GM21528 (cell line): ENCODE results near the gene LNP1.
"Not testable (repeated sequence)": the region's sequence is repeated elsewhere in the genome, so short reads cannot be mapped to it uniquely, and the experiment has no call there.

Experiments
- ATAC-seq: cut with Tn5 transposase; IDR thresholded peaks from one replicate; pipeline ENCODE4 v1.9.1; 2021; ENCODE audit warnings: mild to moderate bottlenecking, moderate library complexity; ENCODE audit not compliant: unreplicated experiment, low FRiP score

LNP1 gene

DNA sequence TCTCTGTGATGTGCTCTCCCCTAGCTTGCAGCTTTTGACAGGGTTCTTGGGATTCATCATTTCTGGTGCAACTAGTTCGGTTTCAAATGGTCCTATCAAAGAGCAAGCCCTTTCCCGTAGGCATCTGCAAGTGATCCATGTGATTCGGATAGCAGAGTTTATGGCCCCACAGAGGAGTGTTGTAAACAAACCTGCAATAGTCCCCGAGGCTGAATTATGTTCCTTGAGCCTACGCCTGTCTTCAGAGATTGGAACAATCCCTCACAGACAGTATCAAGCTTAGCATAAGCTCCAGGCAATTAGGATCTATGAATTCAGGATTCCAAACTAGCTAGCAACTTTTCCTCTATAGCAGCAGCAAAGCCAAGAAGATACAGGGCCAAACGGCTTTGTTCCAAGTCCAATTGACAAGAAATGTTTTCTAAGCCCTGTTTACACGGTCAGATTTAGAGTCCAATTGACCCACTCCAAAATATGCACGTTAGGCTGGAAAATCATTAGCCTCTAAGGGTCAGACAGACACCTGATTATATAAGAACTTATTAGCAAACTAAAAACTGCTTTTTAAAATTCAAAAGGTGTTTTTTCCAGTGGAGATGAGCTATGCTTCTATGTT is 24.8 kb downstream of the LNP1 start:
- no peak for ATAC-seq

DNA sequence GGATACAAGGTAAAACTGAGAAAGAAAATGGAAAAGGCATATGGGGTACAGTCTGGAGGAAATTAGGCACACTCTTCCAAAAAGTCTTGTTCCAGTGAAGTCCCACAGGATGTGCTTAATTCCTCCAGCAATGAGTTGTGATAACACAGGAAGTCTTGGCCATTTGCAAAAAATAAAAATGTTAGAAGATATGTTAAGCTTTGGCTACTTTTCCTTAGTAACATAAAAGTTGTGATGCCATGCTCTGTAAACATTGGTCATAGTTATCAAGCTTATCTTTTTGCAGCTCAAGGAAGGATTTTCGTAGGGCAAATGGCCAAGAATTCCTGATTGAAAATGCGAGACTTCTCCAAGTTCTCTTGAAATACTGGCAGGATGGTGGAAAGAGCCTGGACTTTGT is 26.4 kb downstream of the LNP1 start:
- no peak for ATAC-seq

DNA sequence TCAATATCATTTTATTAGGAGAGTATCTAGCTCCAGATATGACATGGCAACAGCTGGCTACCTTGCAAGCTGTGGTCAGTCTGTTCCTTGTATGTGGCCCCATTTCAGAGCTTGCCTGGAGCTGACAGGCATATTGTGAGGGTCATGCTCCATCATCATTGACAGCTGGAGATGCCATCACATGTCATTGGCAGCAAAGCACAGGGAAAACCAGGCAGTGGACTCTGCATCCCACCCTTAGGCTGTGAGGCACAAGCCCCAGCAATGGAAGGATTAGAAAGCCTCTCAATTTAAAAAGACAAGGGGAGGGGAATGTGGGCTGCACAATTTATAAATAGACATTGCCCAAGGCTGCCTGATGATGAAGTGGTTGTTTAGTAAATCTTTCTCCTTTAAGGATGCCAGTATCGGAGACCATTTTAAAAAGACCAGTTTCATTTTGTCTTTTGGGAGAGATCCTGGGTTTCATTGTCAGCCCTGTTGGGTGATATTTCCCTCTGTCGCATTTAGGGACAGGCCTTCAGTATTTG is 27.9 kb downstream of the LNP1 start:
- ATAC-seq: no peak

DNA sequence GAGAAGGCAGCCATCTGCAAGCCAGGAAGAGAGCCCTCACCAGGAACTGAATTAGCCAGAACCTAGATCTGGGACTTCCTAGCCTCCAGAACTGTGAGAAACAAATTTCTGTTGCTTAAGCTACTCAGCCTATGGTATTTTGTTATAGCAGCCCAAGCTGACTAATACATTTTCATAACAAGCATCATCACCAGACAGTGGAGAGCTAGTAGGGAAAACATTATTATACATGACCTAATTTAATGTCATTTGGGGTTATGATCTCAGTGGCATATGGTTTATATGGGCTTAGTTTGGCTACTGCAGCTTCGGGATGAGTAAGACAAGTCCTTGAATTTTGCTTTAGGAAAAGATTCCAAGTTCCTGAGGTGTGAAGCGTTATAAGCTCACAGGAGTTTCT is 35.6 kb downstream of the LNP1 start:
- no peak for ATAC-seq

DNA sequence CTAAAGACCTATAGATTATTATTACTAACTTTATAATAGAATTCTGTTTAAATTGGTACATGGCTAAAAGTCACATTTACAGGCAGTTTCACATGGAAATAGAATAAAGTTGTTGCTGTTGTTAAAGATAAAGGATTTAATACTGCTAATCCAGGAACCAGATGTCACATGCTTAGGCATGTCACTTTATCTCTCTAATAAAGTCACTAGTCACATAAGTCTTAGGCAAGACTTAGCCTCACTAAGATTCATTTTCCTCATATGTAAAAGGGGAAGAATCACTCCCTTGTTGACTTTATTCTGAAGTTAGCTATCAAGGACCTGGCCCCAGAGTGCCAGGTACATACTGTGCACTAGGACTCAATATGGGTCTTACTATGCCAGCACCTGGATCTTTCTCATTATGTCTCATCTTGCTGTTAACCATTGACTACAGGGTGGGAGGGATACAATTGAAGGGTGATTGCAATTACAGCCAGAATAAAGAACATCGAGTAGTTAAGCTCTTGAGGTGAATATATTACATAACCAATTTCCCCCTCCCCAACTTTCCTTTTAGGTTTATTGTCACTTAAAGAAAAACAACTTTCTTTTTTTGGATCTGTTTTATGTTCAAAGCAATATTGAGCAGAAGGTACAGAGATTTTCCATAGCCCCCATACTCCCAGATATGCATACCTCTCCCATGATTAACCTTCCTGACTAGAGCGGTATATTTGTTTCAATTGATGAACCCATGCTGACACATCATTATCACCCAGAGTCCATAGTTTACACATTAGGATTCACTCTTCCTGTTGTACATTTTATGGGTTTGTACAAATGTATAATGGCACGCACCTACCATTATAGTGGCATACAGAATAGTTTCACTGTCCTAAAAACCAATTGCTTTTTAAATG is 36.6 kb downstream of the LNP1 start:
- no peak for ATAC-seq

DNA sequence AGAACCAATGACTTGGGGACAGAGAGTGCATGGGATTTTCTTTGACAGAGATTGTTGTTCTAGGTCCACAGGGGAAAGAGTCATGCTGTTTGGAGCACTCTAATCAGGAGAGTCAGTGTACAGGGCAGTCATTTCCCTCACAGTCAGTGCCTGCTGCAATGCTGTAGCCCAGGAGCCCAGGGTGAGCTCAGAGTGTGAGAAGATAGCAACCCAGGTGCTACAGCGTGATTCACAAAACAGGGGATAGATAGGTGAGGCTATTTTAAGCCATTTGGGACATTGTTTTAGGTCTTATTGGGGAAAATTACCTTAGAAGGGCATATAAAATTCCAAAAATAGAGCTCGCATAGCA is 37.3 kb downstream of the LNP1 start:
- no peak for ATAC-seq

DNA sequence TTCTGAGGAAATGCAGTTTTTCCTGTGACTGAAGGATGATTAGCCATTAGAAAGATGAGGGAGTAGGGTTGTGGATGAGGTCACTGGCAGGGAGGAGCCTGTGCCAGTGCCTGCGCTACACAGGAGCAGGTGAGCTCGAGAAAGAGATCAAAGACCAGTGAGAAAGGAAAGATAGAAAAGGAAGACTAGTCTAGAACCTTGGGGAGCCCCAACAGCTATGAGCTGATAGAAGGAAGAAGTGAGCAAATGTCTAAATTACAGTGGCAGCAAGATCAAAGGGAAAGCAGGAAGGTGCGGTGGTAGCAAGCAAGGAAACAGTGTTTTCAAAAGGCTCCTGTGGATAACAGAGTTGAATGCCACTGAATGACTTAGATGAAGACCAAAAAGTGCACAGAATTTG is 39.6 kb downstream of the LNP1 start:
- ATAC-seq: no peak

DNA sequence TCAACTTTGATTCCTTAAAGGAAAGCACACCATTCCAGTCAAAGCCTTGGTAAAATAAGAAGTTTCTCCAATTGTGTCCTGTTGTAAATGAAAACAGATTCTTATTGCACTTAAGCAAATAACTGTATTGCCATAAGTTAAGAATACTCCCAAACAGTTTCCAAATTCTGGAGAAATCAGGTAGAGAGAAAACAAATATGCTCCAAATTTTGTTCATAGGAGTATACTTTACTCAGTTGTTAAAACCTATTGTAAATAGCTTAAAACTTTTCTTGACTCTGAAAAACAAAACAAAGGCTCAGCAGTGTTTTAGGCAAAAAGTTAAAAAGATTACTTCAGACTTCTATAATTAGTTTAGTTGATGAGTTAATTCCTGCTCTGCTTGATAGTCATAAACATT is 42.4 kb downstream of the LNP1 start:
- no peak for ATAC-seq

DNA sequence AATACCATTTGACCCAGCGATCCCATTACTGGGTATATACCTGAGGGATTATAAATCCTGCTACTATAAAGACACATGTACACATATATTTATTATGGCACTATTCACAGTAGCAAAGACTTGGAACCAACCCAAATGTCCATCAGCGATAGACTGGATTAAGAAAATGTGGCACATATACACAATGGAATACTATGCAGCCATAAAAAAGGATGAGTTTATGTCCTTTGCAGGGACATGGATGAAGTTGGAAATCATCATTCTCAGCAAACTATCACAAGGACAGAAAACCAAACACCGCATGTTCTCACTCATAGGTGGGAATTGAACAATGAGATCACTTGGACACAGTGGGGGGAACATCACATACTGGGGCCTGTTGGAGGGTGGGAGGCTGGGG is 45.7 kb downstream of the LNP1 start:
- not testable (repeated sequence) for ATAC-seq

DNA sequence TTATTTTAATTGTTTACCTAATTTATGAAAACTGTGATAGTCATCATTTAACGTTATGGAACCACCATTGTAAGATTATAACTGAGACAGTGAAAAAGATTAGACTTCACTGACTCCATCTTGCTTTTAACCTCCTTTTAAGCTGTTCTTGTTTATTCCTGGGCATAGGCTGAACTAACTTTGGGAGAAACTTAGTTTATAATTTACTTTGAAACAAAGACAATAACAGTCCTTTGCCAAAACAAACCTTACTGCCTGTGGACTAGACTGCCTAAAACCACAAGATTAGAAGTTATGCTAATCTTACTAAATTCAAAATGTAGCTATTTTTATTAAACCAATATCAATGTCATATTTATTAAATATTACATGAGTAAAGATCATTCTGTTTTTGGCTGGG is 46.7 kb downstream of the LNP1 start:
- ATAC-seq: no peak

DNA sequence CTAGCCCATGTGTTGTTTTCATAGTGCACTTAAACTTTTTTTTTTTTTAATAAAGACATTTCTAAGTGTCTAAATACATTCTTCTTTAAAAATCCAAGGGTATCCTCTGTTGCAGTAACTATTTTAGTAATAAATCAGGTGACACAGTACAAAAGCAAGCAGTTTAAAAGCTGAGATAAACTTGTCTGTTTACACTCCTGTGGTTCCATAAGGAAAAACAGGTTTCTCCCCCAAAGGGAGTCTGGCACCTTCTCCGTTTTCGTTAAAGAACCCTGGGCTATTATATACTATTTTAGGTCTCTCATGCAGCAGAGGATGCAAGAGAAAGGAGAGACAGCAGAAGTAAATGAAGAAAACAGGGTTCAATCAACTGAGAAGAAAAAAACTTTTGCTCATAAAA is 47.9 kb downstream of the LNP1 start:
- no peak for ATAC-seq

DNA sequence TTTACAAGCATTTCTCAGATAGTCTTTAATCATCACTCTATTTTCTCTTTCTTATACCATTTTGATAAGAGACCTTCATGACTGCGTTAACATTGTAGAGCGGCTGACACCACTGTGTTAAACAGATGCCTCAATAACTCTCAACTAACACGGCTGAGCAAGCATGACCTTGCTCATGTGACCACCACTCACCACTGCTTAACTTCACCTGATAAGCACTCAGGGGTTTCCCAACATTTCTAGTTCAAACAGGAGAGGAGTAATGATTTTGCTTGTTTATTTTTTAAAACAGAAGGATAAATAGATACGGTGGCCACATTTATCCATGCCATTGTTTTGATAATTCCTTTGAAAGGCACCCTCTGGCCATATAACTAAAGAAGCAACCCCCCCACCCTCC is 53.3 kb downstream of the LNP1 start:
- ATAC-seq: no peak

DNA sequence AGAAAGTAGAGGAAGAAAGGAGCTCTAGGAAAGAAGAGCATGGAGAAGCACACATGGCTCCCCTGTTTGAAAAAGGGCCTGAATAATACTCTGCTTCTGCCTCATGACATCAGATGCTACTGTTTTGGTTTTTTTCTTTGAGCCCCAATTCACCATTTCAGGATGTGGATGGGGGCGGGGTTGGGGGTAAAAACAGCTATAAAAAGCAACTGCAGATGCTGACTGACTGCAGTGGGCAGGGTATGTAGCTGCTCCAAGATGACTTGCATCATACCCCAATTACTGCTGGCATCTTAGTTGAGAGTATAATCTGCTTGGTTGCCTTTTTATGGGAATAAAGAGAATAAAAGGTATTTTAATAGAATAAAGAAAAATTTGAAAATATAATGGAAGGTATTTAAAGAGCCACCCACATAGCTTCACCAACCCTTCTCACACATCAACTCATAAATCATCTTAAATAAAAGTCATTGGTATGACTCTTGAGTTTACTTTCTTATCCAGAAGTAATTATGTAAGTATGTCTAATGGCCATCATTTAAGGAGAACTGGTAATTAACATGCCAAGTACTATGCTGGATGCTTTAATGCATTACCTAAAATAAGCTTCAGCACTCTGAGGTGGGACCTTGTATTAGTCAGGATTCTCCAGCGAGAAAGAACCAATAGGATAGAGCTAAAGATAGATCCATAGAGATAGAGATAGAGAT is 54.7 kb downstream of the LNP1 start:
- ATAC-seq: no peak

DNA sequence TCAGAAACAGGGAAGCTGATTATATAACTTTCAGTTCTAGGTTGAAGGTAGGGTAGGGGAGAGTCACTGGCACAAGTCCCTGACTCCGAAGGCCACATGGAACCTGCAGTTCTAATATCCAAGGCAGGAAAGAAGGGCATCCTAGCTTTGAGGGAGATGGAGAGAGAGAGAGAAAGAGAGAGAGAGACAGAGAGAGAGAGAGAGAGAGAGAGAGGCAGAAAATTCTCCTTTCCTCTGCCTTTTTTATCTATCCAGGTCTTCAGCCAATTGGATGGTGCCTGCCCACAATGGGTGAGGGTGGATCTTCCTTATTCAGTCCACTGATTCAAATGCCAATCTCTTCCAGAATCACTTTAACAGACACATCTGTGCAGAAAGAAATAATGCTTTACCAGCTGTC is 55.4 kb downstream of the LNP1 start:
- no peak for ATAC-seq

DNA sequence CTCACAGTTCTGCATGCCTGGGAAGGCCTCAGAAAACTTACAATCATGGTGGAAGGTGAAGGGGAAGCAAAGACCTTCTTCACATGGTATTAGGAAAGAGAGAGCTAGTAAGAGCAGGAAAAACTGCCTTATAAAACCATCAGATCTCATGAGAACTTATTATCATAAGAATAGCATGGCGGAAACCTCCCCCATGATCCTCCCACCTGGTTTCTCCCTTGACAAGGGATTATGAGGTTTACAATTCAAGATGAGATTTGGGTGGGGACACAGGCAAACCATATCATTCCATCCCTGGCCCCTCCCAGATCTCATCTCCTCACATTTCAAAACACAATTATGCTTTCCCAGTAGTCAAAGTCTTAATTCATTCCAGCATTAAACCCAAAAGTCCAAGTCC is 56.5 kb downstream of the LNP1 start:
- no peak for ATAC-seq

DNA sequence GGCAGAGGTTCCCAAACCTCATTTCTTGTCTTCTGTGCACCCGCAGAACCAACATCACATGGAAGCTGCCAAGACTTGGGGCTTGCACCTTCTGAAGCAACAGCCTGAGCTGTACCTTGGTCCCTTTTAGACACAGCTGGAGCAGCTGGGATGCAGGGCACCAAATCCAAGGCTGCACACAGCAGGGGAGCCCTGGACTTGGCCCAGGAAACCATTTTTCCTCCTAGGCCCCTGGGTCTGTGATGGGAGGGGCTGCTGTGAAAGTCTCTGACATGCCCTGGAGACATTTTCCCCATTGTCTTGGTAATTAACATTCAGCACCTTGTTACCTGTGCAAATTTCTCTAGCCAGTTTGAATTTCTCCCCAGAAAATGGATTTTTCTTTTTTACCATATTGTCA is 57.5 kb downstream of the LNP1 start:
- ATAC-seq: no peak

DNA sequence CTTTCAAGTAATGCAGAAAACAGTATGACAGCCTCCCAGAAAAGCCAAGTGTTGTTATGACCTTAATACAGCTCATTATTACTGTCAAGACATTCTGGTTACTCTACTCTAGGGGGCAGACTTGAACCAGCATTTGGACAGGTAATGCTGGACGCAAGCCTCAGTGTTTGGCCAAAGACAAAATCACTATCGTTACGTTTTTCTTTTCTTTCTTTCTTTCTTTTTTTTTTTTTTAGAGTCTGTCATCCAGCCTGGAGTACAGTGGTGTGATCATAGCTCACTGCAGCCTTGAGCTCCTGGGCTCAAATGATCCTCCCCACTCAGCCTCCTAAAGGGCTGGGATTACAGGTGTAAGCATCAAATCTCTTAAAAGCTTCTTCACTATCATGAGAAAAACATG is 61.7 kb downstream of the LNP1 start:
- peak; percentile 90 for ATAC-seq

DNA sequence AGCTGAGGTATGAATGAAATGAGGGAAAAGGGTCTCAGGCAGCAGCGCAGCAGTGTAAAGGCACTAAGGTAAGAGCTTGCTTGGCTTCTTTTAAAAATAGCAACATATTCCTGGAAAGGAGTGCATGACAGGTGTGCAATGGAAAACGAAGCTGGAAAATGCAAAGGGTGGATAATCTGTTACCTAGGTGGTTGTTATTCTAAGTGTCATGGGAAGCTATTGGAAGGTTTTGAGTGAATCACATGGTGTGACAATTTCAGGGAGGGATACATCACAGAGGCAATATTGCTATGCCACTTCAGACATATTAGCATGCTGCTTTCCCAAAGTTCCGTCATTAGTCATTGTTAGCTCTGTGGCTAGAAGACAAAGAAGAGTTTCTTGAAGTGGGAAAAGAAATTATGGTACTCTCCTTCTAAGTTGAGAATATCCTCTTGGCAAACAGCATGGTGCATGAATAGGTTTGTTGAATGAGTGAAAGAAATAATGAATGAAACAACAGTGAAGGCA is 62.4 kb downstream of the LNP1 start:
- no peak for ATAC-seq

DNA sequence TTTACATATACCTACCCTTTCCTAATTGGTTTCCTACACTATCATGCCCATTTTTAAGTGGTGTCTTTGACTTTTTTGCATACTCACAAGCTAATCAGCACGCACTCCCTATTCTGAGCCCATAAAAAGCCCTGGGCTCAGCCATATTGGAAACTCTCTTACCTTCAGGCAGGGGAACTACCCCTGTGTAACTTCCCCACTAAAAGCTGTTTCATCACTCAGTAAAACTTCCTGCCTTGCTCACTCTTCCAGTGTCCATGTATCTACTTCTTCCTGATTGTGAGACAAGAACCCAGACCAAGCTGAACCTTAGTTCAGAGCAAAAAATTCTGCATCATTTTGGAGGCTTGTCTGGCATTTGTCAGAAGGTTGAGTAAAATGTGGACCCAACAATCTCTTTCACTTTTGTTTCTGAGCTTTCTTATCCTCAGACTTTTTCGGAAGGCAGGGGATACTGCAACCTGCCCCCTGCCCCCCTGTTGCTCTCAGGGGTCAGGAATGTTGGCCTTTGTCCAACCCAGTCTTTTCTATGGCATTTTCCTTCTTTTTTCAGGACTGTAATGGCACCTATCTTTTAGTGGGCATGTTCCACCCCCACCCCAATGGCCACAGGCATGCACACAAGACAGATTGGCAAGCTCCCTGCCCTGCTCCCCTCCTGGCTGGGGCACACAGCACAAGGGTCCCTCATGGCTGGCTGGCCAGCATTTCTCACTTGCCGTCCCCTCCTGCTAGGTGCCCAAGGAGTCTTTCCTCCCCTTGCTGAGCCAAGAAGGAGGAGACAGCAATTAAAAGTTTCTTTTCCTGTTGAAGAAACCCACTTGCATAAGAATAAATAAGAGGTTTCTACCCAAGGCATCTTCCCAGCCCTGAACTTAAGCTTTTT is 64.8 kb downstream of the LNP1 start:
- ATAC-seq: no peak

DNA sequence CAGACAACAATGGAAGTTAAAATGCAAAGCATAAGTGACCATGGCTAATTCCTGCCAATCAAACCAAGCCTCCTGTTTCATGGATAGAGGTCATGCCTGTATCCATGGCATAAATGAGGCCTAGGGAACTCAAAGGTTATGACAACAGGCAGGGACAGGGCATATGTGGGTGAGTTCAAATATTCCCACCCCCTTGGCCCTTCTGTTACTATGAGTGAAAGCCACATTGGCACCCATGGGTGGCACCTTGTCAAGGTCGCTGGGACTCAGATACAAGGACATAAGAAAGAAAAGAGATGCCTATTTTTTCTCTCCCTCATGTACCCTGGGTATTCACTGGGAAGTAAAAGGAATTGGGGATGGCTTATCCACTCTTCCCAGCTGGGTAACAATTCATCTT is 65.8 kb downstream of the LNP1 start:
- no peak for ATAC-seq
